GM13977 (cell line): ENCODE data around the gene HSFX1.
"Not testable (repeated sequence)": the region's sequence is repeated elsewhere in the genome, so short reads cannot be mapped to it uniquely, and the experiment has no call there.

Experiments
- DNase-seq: peaks from one replicate; pipeline ENCODE4 v3.0.0; 2012; ENCODE audit warnings: low spot score
- CTCF ChIP-seq: IDR thresholded peaks from 2 replicates; pipeline ENCODE4 v1.5.1; 2012; ENCODE audit warnings: mild to moderate bottlenecking, control low read depth; ENCODE audit not compliant: insufficient read depth; ENCODE audit errors: extremely low read depth, missing control alignments
- in situ Hi-C: fragments of 300-500 bp; cut with MboI; formaldehyde crosslinking; loops from one replicate; pipeline ENCODE4 v1.12.0; 2022; ENCODE audit warnings: low sequenced_read_pairs, low pct_unique_long_range_greater_than_20kb, mixed read lengths, inconsistent platforms; ENCODE audit not compliant: unreplicated experiment

Gene HSFX1

GRCh38 chrX:149762696-149763614, 10.9 kb upstream of the HSFX1 start:
- in situ Hi-C loops: no loop called here
- TF ChIP-seq CTCF: no peak
- no peak for DNase-seq

- DNase-seq, in situ Hi-C loops: not testable (repeated sequence)
Observed at GRCh38 chrX:149770344-149770743, 3.5 kb upstream of the HSFX1 start.

GRCh38 chrX:149773026-149773425, 842 bp upstream of the HSFX1 start:
- in situ Hi-C loops: not testable (repeated sequence)

GRCh38 chrX:149777999-149778398, 4.1 kb downstream of the HSFX1 start:
- DNase-seq, in situ Hi-C loops: not testable (repeated sequence)

More at GRCh38 chrX:149773026-149773425, 842 bp upstream of the HSFX1 start:
- not testable (repeated sequence) for DNase-seq

- in situ Hi-C loops, DNase-seq: not testable (repeated sequence)
Observed at GRCh38 chrX:149781727-149782126, 7.9 kb downstream of the HSFX1 start, which contains the start of gene MAGEA9. Gene MAGEA9, plus strand, starts transcription at chrX:149781930. Its CDS starts 4,281 bp downstream, at chrX:149786211.

GRCh38 chrX:149795531-149795930, 21.7 kb downstream of the HSFX1 start:
- in situ Hi-C loops, DNase-seq: not testable (repeated sequence)

GRCh38 chrX:149799095-149799714, 25.3 kb downstream of the HSFX1 start:
- in situ Hi-C loops: no loop called here
- no peak for TF ChIP-seq CTCF
- DNase-seq: no peak

- no peak for DNase-seq
- in situ Hi-C loops: no loop called here
- TF ChIP-seq CTCF: no peak
Observed at GRCh38 chrX:149799938-149800337, 26.1 kb downstream of the HSFX1 start.

- no peak for DNase-seq
- no peak for TF ChIP-seq CTCF
- in situ Hi-C loops: no loop called here
Observed at GRCh38 chrX:149803458-149804062, 29.7 kb downstream of the HSFX1 start.
